Non-pigmented ciliary epithelial cell (primary cell): ENCODE results near the gene ELMO1.

Experiments used
- DNase-seq: peaks from one replicate; pipeline ENCODE4 v3.0.0-alpha.2; 2010; ENCODE audit warnings: low read depth

Gene ELMO1

DNA sequence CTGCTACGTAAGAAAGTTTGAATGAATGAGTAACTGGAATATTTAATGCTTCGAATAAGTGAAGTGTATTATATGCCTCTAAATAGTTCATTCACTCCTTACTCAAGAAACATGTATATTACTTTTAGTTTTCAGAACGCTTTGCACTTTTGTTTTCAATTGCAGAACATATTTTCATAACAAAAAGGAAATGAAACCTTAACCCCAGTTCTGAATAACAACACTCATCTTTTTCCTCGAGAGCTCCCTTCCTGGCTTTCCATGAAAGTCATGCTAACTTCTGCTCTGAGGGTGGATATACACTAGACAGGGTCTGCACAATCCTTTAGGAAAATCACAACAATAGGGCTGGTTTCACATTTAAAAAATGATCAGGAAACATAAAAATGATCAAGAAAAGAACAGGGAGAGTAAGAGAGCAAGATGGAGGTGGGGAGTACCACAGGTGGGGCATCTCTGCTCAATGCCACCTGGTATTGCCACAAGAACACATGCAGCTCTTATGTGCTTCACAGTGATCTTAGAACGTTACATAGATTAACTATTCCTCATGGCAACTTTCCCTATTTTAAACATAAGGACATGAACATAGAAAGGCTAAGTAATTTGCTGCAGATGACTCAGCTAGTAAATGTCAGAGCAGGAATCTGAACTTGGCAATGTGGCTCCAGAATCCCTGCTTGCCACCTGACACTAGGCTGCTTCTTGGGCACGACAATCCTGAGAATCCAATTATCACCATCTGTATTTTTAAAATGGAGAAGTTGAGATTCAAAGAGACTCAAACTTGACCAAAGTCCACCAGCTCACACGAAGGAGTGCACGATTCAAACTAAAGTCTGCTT lies 504.9 kb downstream of the ELMO1 start:
- no peak for DNase-seq

GRCh38 chr7:36942955-36943354 lies 505.7 kb downstream of the ELMO1 start:
- DNase-seq: no peak

GRCh38 chr7:36942541-36942940 lies 506.1 kb downstream of the ELMO1 start:
- no peak for DNase-seq

- DNase-seq: no peak
These were observed 506.6 kb downstream of the ELMO1 start for GRCh38 chr7:36942025-36942424.

DNA sequence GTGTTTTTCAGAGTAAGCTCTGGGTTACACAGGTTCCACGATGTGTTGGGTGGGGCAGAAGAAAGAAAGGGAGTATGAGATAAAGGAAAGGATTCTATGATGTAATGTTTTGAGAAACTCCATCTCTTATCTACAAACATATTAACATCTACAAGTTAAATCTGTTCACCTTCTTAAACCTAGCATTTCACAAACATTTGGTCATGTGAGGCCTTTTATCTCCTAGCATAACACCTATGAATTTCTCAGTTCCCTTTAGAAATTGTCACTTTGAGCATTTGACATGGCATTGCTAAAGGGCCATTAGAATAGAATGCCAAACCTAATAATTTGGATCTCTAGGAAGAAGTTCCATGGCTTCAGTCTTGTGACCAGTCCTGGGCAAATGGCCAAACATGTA lies 507.3 kb downstream of the ELMO1 start:
- no peak for DNase-seq

DNA sequence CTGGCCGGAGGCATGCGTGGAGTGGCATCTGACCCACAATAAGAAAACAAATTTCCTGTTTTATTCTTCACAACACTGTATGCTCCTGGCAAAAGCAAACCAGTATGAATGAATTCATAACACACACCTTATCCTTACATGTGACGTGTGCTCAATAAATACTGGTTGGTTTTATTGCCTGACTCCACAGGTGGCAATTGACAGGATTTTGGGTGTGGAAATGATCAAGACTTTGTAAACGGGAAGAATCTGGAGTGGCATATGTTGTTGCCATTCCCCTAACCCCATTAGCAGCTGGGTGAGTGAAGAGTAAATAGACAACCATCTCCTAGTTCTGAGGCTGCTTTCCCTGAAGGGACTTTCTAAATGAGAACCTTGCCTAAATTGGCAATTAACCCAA lies 508.8 kb downstream of the ELMO1 start:
- DNase-seq: no peak

GRCh38 chr7:36937754-36938563 lies 510.7 kb downstream of the ELMO1 start:
- no peak for DNase-seq

- DNase-seq: no peak
These were observed 516.8 kb downstream of the ELMO1 start for GRCh38 chr7:36931892-36932291.

DNA sequence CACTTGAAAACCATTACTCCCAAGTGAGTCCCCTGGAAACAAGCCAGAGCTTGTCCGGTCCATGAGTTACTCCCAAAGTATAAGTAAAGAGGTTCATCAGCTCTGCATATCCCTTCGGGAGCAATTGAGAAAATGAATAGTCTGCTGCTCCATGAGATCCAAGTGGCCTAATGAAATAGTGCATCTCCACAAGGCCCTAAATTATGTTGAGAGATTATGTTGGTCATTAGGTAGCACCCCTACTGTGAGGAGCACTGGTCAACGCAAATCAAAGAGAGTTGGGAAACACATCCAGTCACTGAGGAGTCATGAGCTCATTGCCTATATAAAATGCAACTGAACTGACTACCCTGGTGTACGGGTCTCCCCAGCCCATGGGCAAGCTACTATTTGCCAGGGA lies 518.9 kb downstream of the ELMO1 start:
- no peak for DNase-seq

GRCh38 chr7:36928718-36929117 lies 519.9 kb downstream of the ELMO1 start:
- no peak for DNase-seq

DNA sequence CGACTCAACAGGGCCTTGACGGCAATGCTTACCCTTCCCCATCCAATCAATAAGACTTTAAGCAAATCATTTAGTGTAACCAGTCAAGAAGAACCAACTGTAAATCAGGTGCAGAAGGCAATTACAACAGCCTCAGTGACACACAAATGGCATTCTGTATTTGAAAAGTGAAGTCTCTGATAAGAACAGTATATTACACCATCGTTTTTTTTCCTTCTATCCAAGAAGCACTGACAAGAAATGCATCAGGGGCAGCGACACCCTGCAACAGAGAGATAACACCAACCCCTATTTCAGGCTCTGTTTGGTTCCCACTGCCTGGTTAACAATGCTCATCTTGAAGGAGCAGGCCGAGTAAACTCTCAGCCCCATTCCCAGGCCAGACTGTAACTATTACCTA lies 520.4 kb downstream of the ELMO1 start:
- no peak for DNase-seq

DNA sequence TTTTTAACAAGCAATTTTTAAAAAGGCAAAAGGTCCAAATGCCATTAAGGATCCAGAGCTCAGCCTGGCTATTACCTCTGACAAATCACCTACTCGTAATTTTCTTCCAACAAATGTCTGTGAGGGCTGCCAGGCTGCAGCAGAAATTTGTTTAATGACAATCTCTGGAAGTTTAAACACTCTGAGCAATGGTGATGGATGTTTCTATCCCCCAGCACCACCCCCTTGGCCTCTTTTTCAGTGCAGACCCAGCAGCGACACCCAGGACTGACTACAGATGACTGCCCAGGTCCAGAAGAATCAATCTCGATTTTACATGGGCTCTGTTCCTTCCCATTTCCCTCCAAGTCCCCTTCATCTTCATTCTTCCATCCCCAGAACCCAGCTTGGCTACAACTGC lies 523.0 kb downstream of the ELMO1 start:
- DNase-seq: no peak

DNA sequence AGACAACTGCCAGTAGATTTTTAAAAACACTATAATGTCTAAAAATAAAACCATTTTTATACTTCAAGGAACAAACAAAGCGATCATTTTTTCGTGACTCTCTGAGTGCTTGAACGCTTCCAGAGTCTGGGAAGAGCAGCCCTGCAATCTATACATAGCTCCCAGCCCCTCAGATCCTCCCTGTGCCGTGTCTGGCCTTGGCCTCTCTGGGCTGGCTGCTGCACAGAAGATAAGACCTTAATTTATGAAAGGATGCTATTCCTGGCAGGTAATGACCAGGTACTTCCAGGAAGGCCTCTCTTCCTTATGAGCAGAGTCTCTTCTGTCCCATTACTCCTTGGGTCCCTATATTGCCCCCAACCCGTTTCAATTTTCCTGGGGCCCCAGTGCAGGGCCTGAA lies 523.5 kb downstream of the ELMO1 start:
- DNase-seq: no peak

GRCh38 chr7:36923943-36924436 lies 524.7 kb downstream of the ELMO1 start:
- DNase-seq: no peak

GRCh38 chr7:36923185-36923584 lies 525.5 kb downstream of the ELMO1 start:
- DNase-seq: no peak

GRCh38 chr7:36920433-36920832 lies 528.2 kb downstream of the ELMO1 start:
- no peak for DNase-seq

DNA sequence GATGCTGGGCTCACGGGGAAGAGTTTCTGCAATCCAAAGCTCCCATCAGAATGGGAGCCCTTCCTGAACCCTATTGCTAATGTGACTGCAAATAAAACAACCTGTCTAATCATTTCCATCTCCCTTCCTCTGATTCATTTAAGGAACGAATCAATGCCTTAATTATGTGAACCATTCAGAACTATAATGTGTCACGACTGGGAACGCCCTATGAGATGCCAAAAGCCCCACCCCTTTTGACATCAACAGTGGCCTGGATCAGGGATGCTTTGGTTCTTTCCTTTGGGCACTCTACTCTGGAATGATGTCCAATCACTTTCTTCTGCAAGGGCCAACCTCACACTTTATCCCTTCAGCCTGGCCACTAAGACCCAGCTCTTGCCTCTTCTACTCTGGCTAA lies 528.9 kb downstream of the ELMO1 start:
- no peak for DNase-seq

DNA sequence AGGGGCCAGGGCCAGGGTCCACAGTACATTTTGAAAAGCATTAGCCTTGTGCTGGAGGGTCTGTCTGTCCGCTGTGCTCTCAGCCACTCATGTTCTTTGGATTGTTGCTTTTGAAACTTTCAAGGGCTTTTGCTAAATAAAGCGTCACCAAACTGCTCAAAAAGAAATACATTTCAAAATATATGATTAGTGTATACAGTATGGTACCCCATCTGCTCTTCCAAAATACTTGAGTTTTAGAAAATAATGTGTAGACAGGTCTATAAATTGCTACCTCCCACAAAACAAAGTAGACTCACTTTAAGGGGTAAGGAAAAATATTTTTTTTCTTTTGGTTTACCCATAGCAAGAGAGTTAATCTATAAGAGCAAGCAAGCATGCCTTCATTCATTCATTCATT lies 530.1 kb downstream of the ELMO1 start:
- DNase-seq: no peak

DNA sequence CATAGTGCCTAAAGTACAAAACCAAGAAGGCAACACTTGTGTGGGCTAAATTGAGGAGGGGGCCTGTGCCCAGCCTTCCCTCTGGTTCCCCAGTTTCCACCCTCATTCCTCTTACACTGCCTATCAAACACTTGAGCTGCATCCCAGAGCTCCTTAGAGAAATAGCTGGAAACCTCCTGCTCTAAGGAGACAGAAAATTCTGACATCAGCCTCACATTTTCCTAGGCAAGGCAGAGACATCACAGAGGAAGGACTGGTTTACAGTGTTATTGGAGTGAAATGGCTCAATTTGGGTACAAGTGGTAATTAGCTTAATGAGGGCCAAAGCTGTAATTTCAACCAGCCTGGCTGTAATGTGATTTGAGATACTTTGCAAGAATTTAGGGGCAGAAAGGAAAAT lies 532.0 kb downstream of the ELMO1 start:
- no peak for DNase-seq

- DNase-seq: no peak
These were observed 532.5 kb downstream of the ELMO1 start for GRCh38 chr7:36916116-36916515.

- no peak for DNase-seq
These were observed 536.9 kb downstream of the ELMO1 start for GRCh38 chr7:36911788-36912187.

- no peak for DNase-seq
These were observed 537.8 kb downstream of the ELMO1 start for GRCh38 chr7:36910859-36911258.

DNA sequence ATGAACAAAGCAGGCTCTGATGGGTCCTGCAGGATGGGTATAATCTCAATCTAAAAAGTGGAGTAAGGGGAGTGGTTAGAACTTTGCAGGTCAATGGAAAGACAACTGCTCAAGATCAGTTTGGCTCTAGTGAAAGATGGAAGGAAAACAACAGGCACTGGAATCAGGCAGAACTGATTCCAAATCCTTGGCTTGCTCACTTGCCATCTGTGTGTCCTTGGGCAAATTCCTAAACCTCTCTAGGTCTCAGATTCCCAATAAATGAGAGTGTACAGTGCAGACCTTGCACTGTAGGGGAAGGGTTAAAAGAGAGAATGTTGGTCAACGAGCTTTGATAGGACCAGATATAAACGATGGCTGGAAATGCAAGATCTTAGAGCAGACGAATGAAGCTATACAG lies 538.3 kb downstream of the ELMO1 start:
- no peak for DNase-seq
